GM13977 (cell line): ENCODE data around the gene PDS5B.

Experiments
- DNase-seq: peaks from one replicate; pipeline ENCODE4 v3.0.0; 2012; ENCODE audit warnings: low spot score
- CTCF ChIP-seq: IDR thresholded peaks from 2 replicates; pipeline ENCODE4 v1.5.1; 2012; ENCODE audit warnings: mild to moderate bottlenecking, control low read depth; ENCODE audit not compliant: insufficient read depth; ENCODE audit errors: extremely low read depth, missing control alignments
- in situ Hi-C: fragments of 300-500 bp; cut with MboI; formaldehyde crosslinking; loops from one replicate; pipeline ENCODE4 v1.12.0; 2022; ENCODE audit warnings: low sequenced_read_pairs, low pct_unique_long_range_greater_than_20kb, mixed read lengths, inconsistent platforms; ENCODE audit not compliant: unreplicated experiment

PDS5B gene

GRCh38 chr13:32791545-32792172, 205.4 kb downstream of the PDS5B start:
- in situ Hi-C loops: no loop called here
- DNase-seq: peak; percentile 45
- no peak for TF ChIP-seq CTCF

GRCh38 chr13:32796754-32797153, 210.5 kb downstream of the PDS5B start:
- no peak for TF ChIP-seq CTCF
- DNase-seq: no peak
- in situ Hi-C loops: no loop called here

GRCh38 chr13:32802159-32802558, 215.9 kb downstream of the PDS5B start:
- DNase-seq: no peak
- TF ChIP-seq CTCF: no peak
- in situ Hi-C loops: no loop called here

GRCh38 chr13:32804673-32805230, 218.5 kb downstream of the PDS5B start:
- DNase-seq: no peak
- no peak for TF ChIP-seq CTCF
- in situ Hi-C loops: no loop called here

GRCh38 chr13:32811297-32811800, 225.1 kb downstream of the PDS5B start:
- peak; percentile 53 for DNase-seq
- in situ Hi-C loops: no loop called here
- TF ChIP-seq CTCF: no peak

- DNase-seq: no peak
- TF ChIP-seq CTCF: no peak
- in situ Hi-C loops: no loop called here
These were observed 235.0 kb downstream of the PDS5B start for GRCh38 chr13:32821149-32821688.
